Type B pancreatic cell (in vitro differentiated cells): ENCODE results near the gene CIB2. TPM values are rescaled to one million over a fixed set of nuclear protein-coding genes. Genes with fewer than 3 reads are reported as not detected.

ENCODE experiments used
- DNase-seq: peaks from one replicate; pipeline ENCODE4 v3.0.0; 2021; ENCODE audit warnings: mixed read lengths; ENCODE audit not compliant: unreplicated experiment; ENCODE audit errors: extremely low spot score
- H3K27ac Mint-ChIP-seq: 2 replicates; pipeline ENCODE4 v1.8.0; 2021; ENCODE audit warnings: mild to moderate bottlenecking, mixed read lengths
- H3K27me3 Mint-ChIP-seq: 2 replicates; pipeline ENCODE4 v1.8.0; 2021; ENCODE audit warnings: mixed read lengths
- H3K36me3 Mint-ChIP-seq: 2 replicates; pipeline ENCODE4 v1.8.0; 2021; ENCODE audit warnings: mixed read lengths
- H3K4me1 Mint-ChIP-seq: one replicate; pipeline ENCODE4 v1.8.0; 2021; ENCODE audit warnings: mixed read lengths; ENCODE audit not compliant: unreplicated experiment
- H3K4me3 Mint-ChIP-seq: 2 replicates; pipeline ENCODE4 v1.8.0; 2021; ENCODE audit warnings: mild to moderate bottlenecking, mixed read lengths
- H3K9me3 Mint-ChIP-seq: 2 replicates; pipeline ENCODE4 v1.8.0; 2021; ENCODE audit warnings: mixed read lengths
- total RNA-seq: library from RNA; stranded (reverse); gene quantifications from 2 replicates; pipeline ENCODE4 v1.2.1, GENCODE V29; 2021; ENCODE audit warnings: low replicate concordance
- TF ChIP-seq, protein P1 (sequence below): fragments of 200-600 bp; sonication (generic); conservative IDR thresholded peaks from 2 replicates; pipeline ENCODE4 v1.5.0; 2021; ENCODE audit warnings: antibody characterized with exemption, mild to moderate bottlenecking

The CIB2 gene
- total RNA-seq, 1 donor from 2014 or later: 20.1 TPM

DNA sequence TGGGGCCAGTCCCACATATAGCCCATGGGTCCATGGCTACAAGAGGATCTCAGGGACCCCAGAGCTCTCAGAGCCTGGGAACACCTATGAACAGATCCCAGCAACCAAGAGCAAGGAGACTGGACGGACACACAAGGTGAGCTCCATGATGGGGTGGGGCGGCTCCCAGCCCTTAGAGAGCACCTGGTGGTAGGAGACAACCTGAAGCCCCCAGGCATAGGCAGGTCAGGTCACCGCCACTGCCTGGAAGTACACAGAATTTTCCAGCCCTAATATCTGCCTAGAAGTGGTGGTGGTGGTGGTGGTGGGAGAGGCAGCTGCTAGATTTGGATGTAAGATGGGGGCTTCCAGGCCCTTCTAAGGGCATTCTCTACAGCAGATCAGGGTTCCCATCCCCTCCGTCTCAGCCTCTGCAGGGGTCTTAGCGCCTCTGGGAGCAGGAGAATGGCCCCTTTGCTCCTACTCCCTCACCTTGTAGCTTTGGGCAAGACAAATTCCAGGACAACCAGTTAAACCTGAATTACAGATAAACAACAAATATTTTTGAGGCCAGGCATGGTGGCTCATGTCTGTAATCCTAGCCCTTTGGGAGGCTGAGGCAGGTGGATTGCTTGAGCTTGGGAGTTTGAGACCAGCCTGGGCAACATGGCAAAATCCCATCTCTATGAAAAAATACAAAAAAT is 29.7 kb downstream of the CIB2 start:
- peaks cover 9% of the 10 kb centered on the region for H3K4me1 Mint-ChIP-seq
- no peaks in the 10 kb centered on the region for H3K9me3 Mint-ChIP-seq
- no peaks in the 10 kb centered on the region for H3K27me3 Mint-ChIP-seq
- DNase-seq: no peak
- peak overlapping the region; percentile 31 for H3K4me3 Mint-ChIP-seq
- H3K36me3 Mint-ChIP-seq: no peaks in the 10 kb centered on the region
- H3K27ac Mint-ChIP-seq: peak overlapping the region; percentile 80
- TF ChIP-seq, protein P1, sequence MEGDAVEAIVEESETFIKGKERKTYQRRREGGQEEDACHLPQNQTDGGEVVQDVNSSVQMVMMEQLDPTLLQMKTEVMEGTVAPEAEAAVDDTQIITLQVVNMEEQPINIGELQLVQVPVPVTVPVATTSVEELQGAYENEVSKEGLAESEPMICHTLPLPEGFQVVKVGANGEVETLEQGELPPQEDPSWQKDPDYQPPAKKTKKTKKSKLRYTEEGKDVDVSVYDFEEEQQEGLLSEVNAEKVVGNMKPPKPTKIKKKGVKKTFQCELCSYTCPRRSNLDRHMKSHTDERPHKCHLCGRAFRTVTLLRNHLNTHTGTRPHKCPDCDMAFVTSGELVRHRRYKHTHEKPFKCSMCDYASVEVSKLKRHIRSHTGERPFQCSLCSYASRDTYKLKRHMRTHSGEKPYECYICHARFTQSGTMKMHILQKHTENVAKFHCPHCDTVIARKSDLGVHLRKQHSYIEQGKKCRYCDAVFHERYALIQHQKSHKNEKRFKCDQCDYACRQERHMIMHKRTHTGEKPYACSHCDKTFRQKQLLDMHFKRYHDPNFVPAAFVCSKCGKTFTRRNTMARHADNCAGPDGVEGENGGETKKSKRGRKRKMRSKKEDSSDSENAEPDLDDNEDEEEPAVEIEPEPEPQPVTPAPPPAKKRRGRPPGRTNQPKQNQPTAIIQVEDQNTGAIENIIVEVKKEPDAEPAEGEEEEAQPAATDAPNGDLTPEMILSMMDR: no peak

DNA sequence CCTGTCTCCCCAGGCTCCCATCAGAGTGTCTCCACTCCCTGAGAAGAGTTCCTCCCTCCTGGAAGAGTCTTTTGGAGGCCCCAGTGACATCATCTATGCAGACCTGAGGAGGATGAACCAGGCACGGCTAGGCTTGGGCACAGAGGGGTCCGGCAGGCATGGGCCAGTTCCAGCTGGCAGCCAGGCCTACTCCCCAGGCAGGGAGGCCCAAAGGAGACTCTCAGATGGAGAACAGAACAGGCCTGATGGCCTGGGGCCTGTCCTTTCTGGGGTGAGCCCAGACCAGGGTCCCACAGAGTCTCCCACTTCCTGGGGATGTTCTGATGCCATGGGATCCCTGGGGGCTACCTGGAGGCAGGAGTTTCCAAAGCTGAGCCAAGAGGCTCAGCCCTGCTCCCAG is 30.4 kb downstream of the CIB2 start:
- Mint-ChIP-seq H3K27ac (no peak overlapping the region), H3K4me1 (peaks cover 9% of the 10 kb centered on the region), H3K36me3 (no peaks in the 10 kb centered on the region), H3K27me3 (no peaks in the 10 kb centered on the region), H3K4me3 (no peak overlapping the region), H3K9me3 (no peaks in the 10 kb centered on the region)
- TF ChIP-seq, protein P1: no peak
- DNase-seq: no peak

DNA sequence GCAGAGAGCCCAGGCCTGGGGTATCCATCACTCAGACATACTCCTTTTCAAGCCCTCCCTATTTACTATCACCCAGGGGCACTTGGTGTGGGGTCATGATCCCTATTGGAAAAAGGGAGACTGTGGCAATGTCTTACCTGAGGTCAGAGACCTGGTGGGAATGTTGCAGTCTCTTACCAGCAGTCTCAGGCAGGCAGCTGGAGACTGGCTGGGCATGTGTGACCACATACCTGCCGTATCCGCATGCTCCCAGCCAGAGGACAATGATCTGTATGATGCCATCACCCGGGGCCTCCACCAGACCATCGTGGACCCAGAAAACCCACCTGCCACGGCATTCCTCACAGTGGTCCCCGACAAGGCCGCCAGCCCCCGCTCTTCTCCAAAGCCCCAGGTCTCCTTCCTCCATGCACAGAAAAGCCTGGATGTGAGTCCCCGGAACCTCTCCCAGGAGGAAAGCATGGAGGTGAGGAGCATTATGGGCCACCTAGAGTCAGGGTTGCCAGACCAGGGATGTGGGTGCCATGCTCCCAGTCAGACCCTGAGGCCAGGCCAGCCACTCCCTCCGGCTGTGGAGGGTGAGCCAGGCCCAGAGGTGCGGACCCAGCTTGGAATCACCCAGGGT is 33.0 kb downstream of the CIB2 start:
- no peaks in the 10 kb centered on the region for H3K9me3 Mint-ChIP-seq
- no peak overlapping the region for H3K27ac Mint-ChIP-seq
- H3K4me1 Mint-ChIP-seq: no peaks in the 10 kb centered on the region

DNA sequence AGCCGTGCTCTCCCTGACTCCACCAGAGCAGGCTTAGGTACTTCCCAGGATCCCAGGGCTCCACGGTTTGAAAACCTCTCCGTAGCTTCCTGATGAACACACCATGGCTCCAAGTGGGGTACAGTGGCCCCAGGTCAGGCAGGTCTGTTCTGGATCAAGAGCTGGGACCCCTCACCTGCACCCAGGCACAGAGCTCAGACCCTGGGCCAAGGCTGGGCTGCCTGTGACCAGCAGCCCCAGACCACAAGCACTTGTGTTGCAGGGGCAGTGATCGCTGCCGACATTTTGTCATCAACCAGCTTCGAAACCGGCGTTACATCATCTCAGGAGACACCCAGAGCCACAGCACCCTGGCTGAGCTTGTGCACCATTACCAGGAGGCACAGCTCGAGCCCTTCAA is 33.6 kb downstream of the CIB2 start:
- Mint-ChIP-seq H3K9me3 (no peaks in the 10 kb centered on the region), H3K27ac (no peak overlapping the region), H3K4me3 (no peak overlapping the region), H3K36me3 (no peaks in the 10 kb centered on the region), H3K4me1 (no peaks in the 10 kb centered on the region), H3K27me3 (peaks cover 5% of the 10 kb centered on the region)
- TF ChIP-seq, protein P1: no peak
- DNase-seq: no peak

More for the DNA sequence above, 33.0 kb downstream of the CIB2 start:
- H3K4me3 Mint-ChIP-seq: no peak overlapping the region
- TF ChIP-seq, protein P1: no peak
- H3K27me3 Mint-ChIP-seq: peaks cover 5% of the 10 kb centered on the region
- no peaks in the 10 kb centered on the region for H3K36me3 Mint-ChIP-seq
- DNase-seq: no peak

DNA sequence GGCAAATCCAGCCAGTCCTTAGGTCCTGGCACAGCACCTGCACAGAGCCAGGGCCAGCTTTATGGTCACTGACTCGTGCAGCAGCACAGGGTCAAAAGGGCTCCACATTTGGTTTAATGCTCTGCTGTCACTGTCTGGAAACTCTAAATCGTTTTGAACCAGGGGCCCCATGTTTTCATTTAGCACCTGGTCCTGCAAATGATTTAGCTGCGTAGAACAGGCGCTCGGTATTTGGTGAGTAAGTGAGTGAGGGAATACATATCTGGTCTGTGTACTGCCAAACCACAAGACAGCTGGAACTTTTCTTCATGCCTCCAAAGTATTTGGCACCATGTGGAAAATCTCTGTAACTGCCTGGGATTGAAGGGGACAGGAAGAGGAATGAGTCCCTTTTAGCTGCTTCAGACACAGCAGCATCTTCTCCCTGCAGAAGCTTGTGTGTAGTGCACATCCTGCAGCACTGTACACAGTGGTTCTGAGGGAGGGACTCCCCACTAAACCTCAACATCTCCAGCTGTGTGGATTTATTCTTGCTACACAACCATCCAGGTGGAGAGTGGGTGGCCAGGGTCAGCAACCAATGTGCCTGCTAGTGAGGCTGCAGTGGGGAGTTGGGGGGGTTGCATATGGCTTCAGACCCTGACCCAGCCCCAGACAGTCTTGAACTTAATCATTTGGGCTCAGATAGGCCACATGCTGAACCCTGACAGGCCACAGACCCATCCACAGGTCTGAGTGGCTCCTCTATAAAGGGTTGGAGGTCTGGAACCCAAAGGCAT is 37.8 kb downstream of the CIB2 start:
- H3K9me3 Mint-ChIP-seq: no peaks in the 10 kb centered on the region

More for the DNA sequence above, 37.8 kb downstream of the CIB2 start:
- Mint-ChIP-seq H3K36me3 (no peaks in the 10 kb centered on the region), H3K27ac (no peak overlapping the region), H3K27me3 (peaks cover 5% of the 10 kb centered on the region), H3K4me3 (no peak overlapping the region), H3K4me1 (peaks cover 4% of the 10 kb centered on the region)
- TF ChIP-seq, protein P1: no peak
- DNase-seq: no peak
